ENCODE data around the gene TAF1B.

Gene TAF1B

DNA sequence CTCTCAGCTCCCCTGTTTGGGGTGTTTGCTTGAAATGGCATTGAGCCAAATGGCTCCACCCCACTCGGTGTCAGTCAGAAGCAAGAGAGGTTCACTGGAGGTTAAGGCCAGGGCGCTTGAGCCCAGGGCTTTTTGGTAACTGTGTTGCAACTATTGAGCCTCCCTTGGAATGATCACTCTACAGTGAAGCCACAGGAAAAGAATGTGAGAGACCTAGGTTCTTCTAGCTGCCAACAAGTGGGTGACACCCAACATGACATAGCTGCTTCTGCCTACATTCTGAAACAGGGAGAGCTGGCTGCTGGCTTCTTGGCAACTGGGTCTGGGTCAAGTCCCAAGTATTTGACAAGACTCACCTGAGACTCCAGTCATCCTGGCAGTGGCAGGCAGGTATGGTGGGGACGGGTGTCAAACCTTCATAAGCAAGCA lies 101.1 kb downstream of the TAF1B start:
- no peak for DNase-seq

DNA sequence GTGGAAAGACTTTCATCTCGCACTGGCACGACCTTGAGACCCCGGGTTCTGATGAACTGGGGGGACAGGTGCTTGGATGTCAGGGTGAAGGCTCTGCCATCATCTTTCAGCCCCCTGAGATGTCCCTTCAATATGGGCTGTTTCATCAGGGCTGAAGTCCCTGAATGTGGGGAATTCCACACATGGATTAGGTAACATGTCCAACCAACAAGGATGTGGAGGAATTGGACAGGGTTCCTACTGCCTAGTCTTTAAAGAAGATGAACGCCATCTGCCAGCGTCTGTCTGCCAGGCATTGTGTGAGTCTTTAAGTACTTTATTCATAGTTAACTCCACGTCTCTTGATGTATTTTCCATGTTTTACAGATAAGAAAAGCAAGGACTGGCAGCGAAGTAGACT lies 102.3 kb downstream of the TAF1B start:
- no peak for DNase-seq

DNA sequence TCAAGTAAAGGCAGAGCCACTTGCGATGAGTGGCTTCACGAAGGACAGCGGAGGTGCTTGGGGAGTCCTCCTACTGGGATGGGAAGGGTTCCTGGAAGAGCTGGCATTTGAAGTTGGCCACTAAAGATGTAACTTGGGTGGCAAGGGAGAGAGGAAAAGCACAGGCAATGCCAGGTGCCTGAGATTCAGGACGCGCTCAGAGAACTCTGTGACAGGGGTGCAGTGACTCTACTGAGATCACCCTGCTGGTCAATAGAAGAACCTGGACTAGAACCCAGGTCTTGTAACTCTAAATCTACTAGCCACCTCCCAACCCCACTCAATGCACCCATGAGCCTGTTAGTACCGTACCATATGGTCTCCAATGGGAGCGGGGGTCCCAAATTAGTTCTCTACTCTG lies 102.8 kb downstream of the TAF1B start:
- no peak for DNase-seq

DNA sequence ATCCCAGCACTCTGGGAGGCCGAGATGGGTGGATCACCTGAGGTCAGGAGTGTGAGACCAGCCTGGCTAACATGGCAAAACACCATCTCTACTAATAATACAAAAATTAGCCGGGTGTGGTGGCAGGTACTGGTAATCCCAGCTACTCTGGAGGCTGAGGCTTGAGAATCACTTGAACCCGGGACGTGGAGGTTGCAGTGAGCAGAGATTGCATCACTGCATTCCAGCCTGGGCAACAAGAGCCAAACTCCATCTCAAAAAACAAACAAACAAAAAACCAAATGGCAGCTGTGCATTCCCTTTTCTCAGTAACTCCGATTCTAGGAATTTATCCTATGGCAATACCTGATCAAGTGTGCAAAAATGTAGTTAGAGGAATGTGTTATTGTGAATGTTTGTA lies 103.5 kb downstream of the TAF1B start:
- DNase-seq = no peak

DNA sequence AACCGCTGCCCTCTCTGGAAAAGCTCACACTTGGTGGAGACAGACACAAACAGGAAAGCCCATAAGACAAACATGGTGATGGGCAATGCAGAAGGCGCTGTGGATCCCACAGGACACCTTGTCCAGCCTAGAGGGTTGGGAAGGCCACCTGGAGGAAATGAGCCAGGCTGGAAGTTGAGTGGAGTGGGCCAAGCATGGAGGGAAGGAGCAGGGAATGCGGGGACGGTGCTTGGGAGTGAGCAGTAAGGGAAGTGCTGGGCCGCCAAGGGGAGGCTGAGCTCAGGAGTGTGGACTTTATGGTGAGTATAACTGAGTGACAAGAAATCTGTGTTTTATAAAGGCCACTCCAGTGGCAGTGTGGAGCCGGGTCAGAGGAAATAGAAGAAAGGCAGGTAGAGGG lies 105.4 kb downstream of the TAF1B start:
- no peak for DNase-seq

DNA sequence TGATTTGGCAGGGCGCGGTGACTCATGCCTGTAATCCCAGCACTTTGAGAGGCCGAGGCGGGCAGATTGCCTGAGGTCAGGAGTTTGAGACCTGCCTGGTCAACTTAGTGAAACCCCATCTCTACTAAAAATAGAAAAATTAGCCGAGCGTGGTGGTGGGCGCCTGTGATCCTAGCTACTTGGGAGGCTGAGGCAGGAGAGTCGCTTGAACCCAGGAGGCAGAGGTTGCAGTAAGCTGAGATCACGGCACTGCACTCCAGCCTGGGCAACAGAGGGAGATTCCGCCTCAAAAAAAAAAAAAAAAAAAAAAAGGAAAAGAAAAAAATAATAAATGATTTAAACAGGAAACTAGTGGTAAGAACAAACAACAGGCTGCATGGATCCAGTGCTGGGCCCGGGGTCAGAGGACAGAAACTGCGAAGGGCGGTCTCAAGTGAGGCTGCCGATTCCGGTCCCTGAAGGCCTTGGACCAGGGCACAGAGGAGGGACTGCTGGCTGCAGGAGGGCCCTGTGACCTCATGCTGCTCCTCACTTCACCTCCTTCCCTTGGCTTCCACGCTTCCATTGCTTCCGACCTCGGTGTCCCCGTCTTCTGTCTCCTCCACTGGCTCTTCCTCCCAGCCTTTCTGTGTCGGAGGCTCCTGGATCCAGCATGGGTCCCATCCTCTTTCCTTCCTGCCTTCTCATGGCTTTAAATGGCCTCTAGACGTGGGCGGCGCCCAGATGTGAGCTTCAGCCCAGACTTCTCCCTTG lies 106.1 kb downstream of the TAF1B start:
- DNase-seq = no peak

DNA sequence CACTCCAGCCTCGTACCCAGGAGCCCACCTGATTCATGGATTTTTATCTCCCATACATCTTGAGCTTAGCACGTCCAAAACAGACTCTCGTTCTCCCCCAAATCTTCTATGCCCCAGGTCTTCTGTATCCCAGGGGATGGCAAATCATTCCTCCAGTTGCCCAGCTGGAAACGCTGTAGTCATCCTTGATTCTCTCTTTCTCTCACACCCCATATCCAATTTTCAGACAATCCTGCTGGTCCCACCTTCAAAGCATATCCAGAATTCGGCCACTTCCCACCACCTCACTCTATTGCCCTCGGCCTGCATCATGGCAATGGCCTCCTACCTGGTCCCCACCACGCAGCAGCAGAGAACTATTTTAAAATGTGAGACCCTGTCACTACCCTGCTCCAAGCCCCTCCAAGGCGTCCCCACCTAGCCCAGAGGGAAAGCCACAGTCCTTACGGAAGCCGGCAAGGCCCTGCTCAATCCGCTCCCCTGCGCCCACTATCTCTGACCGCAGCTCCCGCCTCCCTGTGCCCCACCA lies 106.8 kb downstream of the TAF1B start:
- DNase-seq = no peak

DNA sequence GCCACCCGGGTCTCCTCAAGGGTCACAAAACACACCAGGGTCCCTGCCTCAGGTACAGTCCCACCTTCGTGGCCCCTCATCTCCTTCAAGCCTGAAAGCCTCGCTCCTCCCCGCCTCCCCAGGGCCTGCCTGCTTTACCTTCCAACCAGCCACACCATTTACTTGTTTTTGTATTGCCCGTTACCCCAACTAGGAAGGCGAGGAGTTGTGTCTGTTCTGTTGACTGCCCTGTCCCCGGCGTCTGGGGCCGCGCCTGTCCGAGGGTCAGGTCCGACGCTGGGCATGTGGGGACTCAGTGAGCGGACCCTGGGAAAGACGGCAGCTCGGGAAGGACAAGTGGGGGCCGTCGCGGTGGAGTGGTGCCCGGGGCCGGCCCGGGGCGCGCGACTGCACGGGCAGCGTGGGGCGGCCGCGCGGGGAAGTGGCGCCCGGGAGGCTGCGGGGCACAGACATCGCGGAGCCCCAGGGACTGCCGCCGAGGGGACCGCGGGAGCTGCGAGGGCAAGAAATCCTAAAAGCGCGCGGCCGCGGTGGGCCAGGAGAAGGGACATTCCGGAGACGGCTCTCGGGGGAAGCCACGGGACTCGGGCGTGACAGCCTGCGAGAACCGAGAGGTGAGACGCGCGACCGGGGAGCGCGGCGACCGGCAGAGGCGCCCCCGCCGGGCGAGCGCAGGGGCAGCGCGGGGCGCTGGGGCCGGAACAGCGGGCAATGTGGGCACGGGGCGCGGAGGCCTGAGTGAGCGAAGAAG lies 107.4 kb downstream of the TAF1B start:
- peak; percentile 53 for DNase-seq

DNA sequence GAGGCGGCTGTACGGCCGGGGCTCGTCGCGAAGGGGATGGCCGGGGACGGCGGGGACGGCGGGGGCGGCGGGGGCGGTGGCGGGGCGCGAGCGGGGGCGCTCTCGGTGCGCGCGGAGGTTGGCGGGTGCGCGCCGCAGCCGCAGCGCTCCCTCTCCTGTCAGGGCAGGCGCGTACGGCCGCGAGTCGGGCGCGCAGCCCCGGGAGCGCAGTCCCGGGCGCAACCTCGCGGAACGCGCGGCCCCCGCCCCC lies 107.9 kb downstream of the TAF1B start:
- DNase-seq = no peak

DNA sequence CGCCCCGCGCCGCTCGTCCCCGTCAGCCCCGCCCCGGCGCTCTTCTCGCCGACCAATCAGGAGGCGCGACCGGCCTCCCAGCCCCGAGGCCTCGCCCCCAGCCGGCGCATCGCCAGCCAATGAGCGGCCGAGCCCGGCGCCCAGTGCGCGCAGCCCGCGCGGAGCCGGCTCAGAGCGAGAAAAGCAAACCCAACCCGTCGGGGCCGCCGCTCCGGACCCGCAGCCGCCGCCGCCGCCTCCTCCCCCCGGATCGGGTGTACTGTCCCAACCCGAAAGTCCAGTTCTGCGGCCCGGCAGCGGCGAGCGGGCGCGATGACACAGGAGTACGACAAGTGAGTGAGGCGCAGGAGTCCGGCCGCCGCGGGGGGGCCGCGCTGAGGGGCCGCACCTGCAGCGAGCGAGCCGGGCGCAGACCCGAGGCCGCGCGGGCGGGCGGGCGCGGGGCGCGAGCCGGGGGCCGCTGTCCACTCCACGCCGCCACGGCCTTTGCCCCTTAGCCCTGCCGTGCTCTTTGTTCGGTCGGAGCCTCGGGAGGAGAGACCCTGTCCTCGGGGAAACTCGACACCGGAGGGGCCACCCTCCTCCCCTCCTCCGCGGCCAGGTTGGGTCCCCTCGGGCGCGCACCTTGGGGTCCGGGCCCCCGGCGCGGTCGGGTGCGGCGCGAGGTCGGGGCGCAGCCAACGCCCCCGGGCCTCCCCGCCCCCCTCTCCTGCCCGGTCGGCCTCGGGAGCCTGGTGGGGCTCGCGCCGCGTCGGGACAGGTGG lies 108.4 kb downstream of the TAF1B start, which contains the start of gene GRHL1:
Gene GRHL1 (plus strand): TSS at position 172 of the 764 bp plus-strand sequence. CDS start 141 bp downstream, at position 313.
- peak; percentile 93 for DNase-seq

DNA sequence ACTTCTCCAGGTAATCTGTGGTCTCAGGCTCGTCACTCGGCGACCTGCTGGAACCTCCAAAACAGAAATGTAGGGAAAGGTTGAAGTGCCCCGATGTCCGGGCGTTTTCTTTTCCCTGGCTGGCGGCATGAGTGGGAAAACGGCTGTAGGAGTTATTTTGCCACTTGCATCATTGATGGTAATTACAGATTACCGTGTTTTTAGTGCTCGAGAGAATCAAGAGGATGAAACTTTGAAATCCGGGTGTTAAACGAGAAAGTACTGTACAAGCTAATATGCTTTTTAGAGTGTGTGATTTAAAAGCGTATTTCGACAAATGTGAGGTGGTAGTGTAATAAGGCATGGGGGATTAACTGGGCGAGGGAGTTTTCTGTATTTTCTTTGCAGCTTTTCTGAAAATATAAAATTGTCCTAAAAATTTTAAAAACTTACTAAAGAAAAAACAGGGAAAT lies 109.0 kb downstream of the TAF1B start:
- no peak for DNase-seq

DNA sequence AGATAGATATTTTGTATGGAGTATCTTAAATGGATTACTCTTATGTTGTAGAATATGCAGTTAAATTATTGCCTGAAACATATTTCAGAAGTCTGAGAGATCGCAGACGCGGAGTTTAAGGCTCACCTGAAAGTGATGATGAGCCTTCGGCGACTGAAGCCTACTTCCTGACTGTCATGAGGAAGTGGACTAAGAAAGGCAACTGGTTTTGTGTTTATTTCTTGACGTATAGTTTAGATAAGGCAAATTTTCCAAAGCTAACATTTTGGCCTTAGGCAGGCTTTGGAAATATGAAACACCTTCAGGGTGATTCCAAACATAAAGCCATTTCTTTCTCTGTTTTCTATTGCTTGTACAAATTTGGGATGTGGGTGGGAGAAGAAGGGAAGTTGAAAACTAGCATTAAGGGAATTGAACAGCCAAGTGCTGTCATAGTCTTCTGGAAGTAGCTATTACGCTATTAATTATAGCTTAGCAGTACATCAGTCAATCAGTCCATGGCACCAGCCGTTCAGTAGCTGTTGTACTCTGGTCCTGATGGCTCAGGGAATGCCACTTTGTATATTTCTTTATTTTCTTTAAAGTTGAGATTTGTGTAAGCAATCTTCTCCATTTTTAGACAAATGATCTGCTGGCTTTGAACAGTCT lies 109.7 kb downstream of the TAF1B start:
- no peak for DNase-seq

DNA sequence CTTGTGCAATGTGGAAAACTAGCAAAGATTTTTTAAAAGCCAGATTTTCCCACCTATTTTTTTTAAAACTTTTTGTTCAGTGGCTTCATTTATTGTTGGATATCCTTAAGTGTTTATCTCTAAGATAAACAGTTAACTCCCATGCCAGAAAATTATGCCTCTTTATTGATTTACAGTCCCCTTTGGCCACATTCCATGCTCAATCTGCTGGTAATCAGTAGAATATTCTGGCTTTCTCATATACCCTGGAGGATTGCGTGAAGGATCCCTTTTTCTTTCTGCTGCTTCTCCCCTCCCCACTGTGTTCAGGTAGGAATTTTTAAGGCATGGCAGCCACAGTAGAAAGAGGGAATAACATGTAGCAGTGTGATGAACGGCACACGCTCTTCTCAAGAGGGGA lies 110.9 kb downstream of the TAF1B start:
- no peak for DNase-seq

DNA sequence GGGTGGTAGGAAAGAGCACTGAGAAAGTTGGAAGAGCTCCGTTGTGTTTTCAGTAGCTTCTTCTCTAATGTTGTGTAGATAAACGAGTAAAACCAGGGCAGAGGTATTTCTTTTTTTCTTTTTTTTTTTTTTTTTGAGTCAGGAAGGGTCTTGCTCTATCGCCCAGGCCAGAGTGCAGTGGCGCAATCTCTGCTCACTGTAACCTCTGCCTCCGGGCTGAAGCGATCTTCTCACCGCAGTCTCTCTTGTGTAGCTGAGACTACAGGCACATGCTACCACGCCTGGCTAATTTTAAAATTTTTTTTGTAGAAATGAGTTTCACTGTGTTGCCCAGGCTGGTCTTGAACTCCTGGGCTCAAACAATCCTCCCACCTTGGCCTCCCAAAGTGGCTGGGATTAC lies 114.8 kb downstream of the TAF1B start:
- DNase-seq = no peak

DNA sequence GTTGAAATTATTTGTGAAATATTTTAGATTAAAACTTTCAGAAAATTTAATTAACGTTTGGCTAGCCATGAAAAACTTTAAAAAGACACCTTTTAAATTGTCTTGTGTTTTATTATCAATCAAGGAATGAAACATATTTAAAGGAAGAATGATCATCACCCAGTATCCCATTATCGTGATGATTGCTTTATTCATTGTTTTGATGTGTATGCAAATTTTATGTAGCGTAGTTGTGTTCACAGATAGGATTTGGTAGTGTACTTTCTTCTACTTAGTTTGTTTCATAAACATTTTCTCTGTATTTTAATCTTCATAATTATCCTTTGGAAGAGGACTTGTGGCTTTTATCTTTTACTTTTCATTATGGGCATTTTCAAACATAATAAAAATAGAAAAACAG lies 116.0 kb downstream of the TAF1B start:
- no peak for DNase-seq

DNA sequence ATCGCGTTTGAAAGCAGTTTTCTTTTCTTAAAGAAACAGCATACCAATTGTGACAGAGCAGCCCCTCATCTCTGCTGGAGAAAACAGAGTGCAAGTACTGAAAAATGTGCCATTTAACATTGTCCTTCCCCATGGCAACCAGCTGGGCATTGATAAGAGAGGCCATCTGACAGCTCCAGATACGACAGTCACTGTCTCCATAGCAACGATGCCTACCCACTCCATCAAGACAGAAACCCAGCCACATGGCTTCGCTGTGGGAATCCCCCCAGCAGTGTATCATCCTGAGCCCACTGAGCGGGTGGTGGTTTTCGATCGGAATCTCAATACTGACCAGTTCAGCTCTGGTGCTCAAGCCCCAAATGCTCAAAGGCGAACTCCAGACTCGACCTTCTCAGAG lies 117.7 kb downstream of the TAF1B start:
- DNase-seq = no peak

DNA sequence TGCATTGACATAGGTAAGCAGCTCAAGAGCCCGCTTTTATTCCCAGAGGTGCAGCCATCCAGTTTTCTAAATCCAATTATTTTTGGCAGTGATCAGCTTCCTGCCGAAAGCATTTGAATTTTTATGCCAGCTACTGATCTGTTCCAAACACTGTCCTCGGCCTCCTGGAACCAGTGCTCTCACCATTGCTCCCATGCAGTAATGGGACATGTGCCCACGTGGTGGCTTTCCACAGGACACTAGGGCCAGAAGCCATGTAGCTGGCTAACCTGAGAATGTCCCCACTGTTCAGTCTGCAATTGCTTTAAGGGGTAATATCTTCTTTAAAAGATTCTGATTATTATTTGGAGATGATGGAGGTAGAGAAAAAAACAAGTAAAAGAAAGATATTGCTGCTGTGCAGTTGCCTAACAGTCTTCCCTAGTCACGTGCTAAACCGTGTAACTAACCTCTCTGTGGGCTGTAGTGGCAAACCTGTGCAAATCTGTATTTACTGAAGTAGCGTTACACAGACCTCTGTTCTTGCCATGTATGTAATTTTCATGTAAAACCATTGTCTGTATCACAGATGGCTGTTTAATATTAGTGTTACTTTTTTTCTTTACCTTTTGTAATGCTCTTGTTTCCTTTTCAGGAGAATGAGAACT lies 121.2 kb downstream of the TAF1B start:
- DNase-seq = no peak

DNA sequence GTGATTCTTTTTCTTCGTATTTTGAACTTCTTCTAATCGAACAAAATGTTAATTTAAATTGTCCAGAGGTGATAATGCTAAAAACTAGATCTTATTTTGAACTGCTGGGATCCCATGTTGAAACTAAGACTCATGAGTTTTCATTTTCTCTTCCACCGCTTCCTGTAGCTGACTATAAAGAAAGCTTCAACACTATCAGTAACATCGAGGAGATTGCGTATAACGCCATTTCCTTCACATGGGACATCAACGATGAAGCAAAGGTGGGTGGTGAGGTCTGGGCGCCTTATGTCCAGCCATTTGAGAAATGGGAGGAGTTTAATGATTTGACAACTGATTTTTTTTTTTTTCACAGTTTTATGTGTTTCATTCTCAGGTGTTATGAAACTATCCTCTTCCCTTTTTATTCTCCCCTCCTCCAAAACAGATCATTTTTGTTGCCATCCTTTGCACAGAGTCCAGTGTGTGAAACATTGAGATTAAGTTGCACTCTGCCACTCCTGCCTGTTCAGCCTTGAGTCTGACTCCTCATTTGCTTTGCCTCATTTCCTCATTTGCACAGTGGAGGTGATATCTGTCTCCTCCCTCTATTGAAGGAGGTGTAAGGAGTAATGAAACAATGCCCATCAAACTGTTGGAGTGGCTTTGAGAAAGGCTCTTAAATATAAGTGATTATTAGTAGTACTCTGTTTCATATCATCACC lies 122.0 kb downstream of the TAF1B start:
- no peak for DNase-seq

DNA sequence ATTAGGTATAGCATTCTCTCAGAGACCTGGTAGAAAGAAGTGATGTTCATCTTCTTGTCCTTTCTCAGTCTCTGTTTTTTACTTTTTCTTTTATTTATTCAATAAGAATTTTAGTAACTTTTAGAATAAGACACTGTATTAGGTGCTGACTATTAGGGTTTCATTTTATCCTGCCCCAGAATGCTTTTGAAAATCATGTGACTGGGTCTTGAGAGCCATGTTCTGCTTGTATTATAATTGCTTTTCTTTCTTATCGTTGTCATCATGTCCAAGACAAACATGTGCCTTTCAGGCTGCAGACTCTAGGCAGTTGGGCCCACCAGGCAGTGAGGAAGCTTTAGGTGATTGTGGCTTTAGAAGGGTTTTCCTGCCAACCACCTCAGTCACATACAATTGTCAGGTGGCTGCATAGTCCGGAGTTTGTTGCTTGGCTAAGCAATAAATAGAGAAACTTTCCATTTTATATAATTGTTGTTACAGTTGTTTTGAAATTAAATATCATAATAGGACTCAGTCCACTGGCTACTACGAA lies 123.3 kb downstream of the TAF1B start:
- no peak for DNase-seq

DNA sequence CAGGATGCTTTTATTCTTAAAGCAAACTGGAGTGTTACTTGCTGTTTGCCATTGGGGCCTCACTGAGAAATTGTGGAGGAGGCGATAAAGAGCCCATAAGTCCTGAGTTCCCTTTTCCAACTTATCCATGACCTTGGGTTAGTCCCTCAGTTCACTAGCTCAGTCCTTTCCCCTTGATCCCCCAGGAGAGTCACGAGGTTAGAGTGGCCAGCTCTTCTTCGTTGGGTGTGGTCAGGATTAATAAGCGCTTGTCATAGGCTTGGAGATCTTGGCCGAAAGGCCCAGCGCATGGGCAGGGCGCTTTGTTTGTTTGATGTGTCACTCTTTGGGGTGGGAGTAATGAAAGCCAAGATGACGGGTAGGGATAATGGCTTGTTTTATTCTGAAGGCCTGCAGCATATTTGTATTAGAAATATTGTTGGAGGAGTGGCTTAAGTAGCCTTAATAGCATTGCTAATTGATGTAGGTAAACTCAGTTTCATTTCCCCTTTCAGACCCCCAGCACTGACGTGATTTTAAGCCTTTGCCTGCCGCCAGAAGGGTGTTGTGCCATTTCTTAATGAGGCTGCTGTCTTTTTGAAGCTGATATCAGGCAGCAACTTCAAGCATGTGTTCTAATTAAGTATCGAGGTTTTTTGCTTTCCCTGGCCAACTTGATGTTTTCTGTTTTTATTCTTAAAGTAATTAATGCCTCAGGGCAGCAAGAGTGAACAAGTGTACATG lies 123.9 kb downstream of the TAF1B start:
- no peak for DNase-seq
